NK-92 treated with Interleukin-12 subunit alpha and Interleukin-12 subunit beta, amount 100 ng/mL, for 24 hours (cell line): Measurements from ENCODE around the gene NSMF.
"Not testable (repeated sequence)": the region's sequence is repeated elsewhere in the genome, so short reads cannot be mapped to it uniquely, and the experiment has no call there.

Source experiments
- DNase-seq: peaks from one replicate; lab custom pipeline; 2025; lab: John Stamatoyannopoulos, UW

The NSMF gene

DNA sequence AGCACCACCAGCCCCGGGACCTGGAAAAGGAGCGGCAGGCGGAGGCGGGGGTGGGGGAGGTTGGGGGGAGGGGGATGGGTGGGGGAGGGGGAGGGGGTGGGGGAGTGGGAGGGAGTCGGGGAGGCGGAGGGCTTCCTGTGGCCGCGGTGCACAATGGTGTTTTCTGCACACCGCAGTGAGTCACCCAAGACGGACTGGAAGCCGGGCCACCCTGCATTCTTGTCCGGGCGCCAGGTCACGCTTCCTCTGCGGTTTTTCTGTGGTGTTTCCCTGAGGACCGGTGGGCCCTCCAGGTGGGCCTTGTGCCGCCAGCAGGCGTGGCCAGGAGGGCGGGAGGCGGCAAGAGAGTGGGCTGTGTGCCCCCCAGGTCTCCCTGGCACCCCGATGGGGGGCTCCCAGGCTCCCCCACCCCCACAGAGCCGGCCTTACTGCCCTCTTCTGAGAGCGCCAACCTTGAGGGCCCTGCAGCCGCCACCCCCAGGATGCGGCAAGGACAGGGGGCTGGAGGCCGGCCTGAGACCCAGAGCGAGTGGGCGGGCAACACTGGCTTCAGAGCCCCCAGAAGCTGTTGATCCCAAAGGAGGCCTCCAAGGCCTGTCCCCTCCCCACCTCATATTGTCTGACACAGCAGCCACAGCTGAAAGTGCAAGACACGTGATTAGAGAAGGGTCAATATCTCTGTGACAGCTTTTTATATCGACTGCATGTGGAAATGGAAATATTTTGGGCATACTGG, 47.3 kb downstream of the NSMF start:
- peak; percentile 35 for DNase-seq

GRCh38 chr9:137411260-137411644, 47.9 kb downstream of the NSMF start:
- no peak for DNase-seq

- no peak for DNase-seq
Observed at GRCh38 chr9:137410891-137411249, 48.3 kb downstream of the NSMF start.

- not testable (repeated sequence) for DNase-seq
Observed at GRCh38 chr9:137410236-137410890, 48.8 kb downstream of the NSMF start.

DNA sequence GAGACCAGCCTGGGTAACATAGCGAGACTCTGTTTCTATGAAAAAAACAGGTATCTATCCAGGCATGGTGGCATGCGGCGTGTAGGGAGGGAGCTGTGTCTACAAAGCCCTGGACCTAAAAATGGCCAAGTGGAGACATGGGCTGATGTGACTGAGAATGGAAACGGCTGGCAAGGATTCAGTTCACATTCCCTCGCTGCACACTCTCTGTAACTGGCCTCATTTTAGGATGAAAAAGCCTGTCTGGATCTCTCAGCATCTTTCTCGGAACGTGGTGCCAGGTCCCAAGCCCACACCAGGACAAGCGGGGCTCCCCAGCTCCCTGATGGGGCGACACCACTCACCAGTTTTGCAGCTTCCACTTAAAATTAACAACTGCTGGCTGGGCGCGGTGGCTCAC, 49.6 kb downstream of the NSMF start:
- DNase-seq, result no peak

GRCh38 chr9:137408651-137409405, 50.3 kb downstream of the NSMF start:
- no peak for DNase-seq

- no peak for DNase-seq
Observed at GRCh38 chr9:137407590-137408300, 51.4 kb downstream of the NSMF start.

DNA sequence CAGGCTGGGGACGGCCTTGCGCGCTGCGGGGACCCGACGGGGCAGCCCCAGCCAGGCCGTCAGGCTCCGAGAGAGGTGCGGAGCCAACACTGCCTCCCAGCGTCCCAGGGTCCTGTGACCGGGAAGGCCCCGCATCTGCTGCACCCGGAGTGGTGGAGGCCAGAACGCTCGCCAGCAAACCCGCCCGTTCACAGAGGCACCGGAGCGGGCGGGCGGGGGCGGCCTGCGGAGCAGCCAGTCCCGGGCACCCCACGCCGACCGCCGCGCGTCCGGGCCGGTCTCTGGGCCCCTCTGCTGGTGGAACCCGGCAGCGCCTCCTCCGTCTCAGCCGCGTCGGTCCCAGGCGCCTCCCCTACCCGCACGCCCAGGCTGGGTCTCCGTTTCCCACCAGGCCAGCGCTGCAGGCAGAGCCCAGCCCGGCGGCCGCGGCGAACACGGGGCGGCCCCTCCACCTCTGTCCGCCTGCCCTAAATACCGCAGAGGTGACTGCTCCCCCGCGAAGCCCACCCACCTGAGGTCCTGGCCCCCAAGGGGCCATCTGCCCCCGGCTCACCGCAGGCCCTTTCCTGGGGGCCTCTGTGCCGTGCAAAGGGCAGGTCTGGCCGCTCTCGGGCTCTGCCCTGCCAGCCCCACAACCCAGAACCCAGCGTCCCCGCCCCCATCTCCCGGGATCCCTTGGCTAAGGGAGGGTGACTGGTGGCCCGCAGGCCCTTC, 52.1 kb downstream of the NSMF start:
- no peak for DNase-seq

- no peak for DNase-seq
Observed at GRCh38 chr9:137406085-137406760, 52.9 kb downstream of the NSMF start.

GRCh38 chr9:137405677-137406081, 53.5 kb downstream of the NSMF start:
- no peak for DNase-seq

GRCh38 chr9:137404961-137405567, 54.1 kb downstream of the NSMF start:
- no peak for DNase-seq

DNA sequence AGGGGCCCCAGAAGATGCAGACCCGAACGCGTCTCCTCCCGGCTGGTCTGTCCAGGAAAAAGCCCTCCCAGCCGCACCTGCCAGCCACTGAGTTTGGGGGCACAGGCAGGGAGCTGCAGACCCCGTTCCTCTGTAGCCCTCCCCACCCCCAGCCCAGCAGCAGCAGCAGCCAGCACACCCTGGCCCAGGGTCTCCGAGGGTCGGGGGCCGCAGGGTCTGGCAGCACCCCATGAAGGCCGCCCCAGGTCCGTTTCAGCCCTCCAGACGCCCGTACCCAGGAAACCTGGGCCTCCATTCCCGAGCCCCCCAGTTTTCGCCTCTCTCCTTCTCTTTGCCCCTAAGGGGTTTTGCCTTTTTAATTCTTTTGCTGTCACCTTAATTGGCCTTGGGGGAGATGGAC, 55.9 kb downstream of the NSMF start:
- no peak for DNase-seq

DNA sequence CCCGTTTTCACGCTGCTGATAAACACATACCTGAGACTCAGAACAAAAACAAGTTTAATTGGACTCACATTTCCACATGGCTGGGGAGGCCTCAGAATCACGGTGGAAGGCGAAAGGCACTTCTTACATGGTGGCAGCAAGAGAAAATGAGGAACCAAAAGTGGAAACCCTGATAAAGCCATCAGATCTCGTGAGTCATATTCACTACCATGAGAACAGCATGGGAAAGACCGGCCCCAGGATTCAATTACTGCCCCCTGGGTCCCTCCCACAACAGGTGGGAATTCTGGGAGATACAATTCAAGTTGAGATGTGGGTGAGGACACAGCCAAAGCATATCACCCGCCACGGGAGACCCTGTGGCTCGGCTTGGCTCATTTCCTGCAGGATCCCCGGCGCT, 56.4 kb downstream of the NSMF start:
- DNase-seq, result no peak

DNA sequence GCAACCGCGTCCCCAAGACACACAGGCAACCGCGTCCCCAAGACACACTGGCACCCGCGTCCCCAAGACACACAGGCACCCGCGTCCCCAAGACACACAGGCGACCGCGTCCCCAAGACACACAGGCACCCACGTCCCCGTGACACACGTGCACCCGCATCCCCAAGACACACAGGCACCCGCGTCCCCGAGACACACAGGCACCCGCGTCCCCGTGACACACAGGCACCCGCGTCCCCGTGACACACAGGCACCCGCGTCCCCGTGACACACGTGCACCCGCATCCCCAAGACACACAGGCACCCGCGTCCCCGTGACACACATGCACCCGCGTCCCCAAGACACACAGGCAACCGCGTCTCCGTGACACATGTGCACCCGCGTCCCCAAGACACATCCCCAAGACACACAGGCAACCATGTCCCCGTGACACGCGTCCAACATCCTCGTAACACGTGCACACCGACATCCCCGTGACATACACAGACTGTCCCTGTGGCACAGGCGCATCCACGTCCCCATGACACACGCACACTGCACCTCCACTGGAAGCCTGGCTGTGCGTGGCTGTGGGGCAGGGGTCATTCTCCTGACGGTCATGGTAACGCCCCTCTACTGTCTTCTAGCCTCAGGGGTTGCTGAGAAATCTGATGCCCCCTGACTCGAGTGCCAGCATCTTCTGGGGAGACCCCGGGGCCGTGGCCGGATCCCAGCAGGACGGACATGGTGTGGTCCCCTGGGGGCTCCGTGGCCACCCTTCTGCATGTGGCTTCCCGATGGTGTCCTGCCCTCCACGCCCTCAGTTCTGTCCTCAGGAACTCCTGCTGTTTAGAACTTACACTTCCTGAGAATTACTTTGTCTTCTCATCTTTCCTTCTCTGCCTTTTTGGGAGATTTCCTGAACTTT, 60.3 kb downstream of the NSMF start:
- DNase-seq, result no peak

GRCh38 chr9:137397675-137398423, 61.3 kb downstream of the NSMF start:
- DNase-seq, result no peak
